GM12892 (cell line): ENCODE results near the gene SLC25A3.

Experiments used
- POLR2A ChIP-seq: IDR thresholded peaks from 2 replicates; pipeline ENCODE4 v1.6.1; 2011; ENCODE audit warnings: low read depth, low read length, control low read depth
- POLR2AphosphoS5 ChIP-seq: IDR thresholded peaks from 2 replicates; pipeline ENCODE4 v1.6.1; 2011; ENCODE audit warnings: low read depth, low read length, control low read depth

- TF ChIP-seq POLR2AphosphoS5 = no peak
- TF ChIP-seq POLR2A = no peak
Observed at GRCh38 chr12:98561846-98562245, 31.6 kb upstream of the SLC25A3 start.
